HEK293 (cell line): Measurements from ENCODE around the gene PAEP.

ENCODE experiments used
- CTCF ChIA-PET: fragments of 350-600 bp; formaldehyde crosslinking; extraction: SDS; loops from one replicate; lab custom pipeline; 2021; ENCODE audit warnings: antibody characterized with exemption; lab: Yijun Ruan, JAX
- POLR2A ChIA-PET: fragments of 300-600 bp; formaldehyde crosslinking; extraction: SDS; loops from one replicate; lab custom pipeline; 2020; ENCODE audit warnings: antibody characterized with exemption, inconsistent platforms; lab: Yijun Ruan, JAX
- H3K27ac ChIP-seq: fragments of 200-500 bp; sonication (Bioruptor generic); 2 replicates; pipeline ENCODE4 v1.5.1; 2014; ENCODE audit warnings: low read depth, low read length, control low read depth, inconsistent platforms; ENCODE audit errors: extremely low read depth
- H3K36me3 ChIP-seq, 2 experiments: fragments of 200-500 bp in 1 of 2; sonication (Bioruptor generic) in 1 of 2; 1 replicate in 1 of 2; 2 replicates in 1 of 2; pipeline ENCODE4 v1.5.1; 2014 to 2017; ENCODE audit warnings: inconsistent platforms in 2 of 2, low read length in 2 of 2; ENCODE audit not compliant: control insufficient read depth in 2 of 2, insufficient read depth in 1 of 2
- H3K4me1 ChIP-seq: fragments of 200-500 bp; sonication (Bioruptor generic); 2 replicates; pipeline ENCODE4 v1.5.1; 2014; ENCODE audit warnings: mild to moderate bottlenecking, low read length, inconsistent platforms; ENCODE audit not compliant: control insufficient read depth, insufficient read depth
- H3K4me3 ChIP-seq: 2 replicates; pipeline ENCODE4 v1.5.1; 2011; ENCODE audit warnings: low read depth, mild to moderate bottlenecking, control low read depth, low read length, moderate library complexity
- H3K9me3 ChIP-seq: fragments of 200-500 bp; sonication (Bioruptor generic); 2 replicates; pipeline ENCODE4 v1.5.1; 2014; ENCODE audit warnings: low read depth, low read length, inconsistent platforms; ENCODE audit not compliant: control insufficient read depth, insufficient read depth
- AEBP2 ChIP-seq: fragments of 450-650 bp; formaldehyde crosslinking; IDR thresholded peaks from 2 replicates; pipeline ENCODE4 v1.5.1; 2016; ENCODE audit warnings: missing biosample characterization, missing genetic modification characterization, borderline replicate concordance
- HOXD13 ChIP-seq: sonication (generic); formaldehyde crosslinking; IDR thresholded peaks from 2 replicates; pipeline ENCODE4 v1.8.0; 2022; ENCODE audit warnings: missing genetic modification reagents, borderline replicate concordance
- RBAK ChIP-seq: fragments of 450-650 bp; formaldehyde crosslinking; IDR thresholded peaks from 2 replicates; pipeline ENCODE4 v1.5.1; 2016; ENCODE audit warnings: missing biosample characterization, missing genetic modification characterization
- REPIN1 ChIP-seq: fragments of 450-650 bp; formaldehyde crosslinking; IDR thresholded peaks from 2 replicates; pipeline ENCODE4 v1.5.1; 2017; ENCODE audit warnings: missing biosample characterization, missing genetic modification characterization, low read depth
- SALL2 ChIP-seq: fragments of 450-650 bp; formaldehyde crosslinking; IDR thresholded peaks from 2 replicates; pipeline ENCODE4 v1.5.0; 2017; ENCODE audit warnings: missing biosample characterization, mild to moderate bottlenecking, missing genetic modification characterization, borderline replicate concordance
- YY2 ChIP-seq: fragments of 450-650 bp; formaldehyde crosslinking; IDR thresholded peaks from 2 replicates; pipeline ENCODE4 v1.5.1; 2016; ENCODE audit warnings: missing biosample characterization, missing genetic modification characterization
- ZNF114 ChIP-seq: fragments of 450-650 bp; formaldehyde crosslinking; IDR thresholded peaks from 2 replicates; pipeline ENCODE4 v1.5.0; 2017; ENCODE audit warnings: missing biosample characterization, missing genetic modification characterization
- ZNF138 ChIP-seq: fragments of 450-650 bp; formaldehyde crosslinking; IDR thresholded peaks from 2 replicates; pipeline ENCODE4 v1.5.1; 2016; ENCODE audit warnings: missing biosample characterization, missing genetic modification characterization, borderline replicate concordance
- ZNF184 ChIP-seq: fragments of 450-650 bp; IDR thresholded peaks from 2 replicates; pipeline ENCODE4 v1.5.1; 2018; ENCODE audit warnings: missing biosample characterization, mild to moderate bottlenecking, missing genetic modification characterization
- ZNF311 ChIP-seq: fragments of 450-650 bp; formaldehyde crosslinking; IDR thresholded peaks from 2 replicates; pipeline ENCODE4 v1.5.1; 2017; ENCODE audit warnings: missing biosample characterization, missing genetic modification characterization, borderline replicate concordance
- ZNF416 ChIP-seq: fragments of 450-650 bp; formaldehyde crosslinking; IDR thresholded peaks from 2 replicates; pipeline ENCODE4 v1.5.1; 2016; ENCODE audit warnings: missing biosample characterization, missing genetic modification characterization
- ZNF423 ChIP-seq: fragments of 450-650 bp; formaldehyde crosslinking; IDR thresholded peaks from 2 replicates; pipeline ENCODE4 v1.5.1; 2016; ENCODE audit warnings: missing biosample characterization, missing genetic modification characterization
- ZNF48 ChIP-seq: fragments of 450-650 bp; formaldehyde crosslinking; IDR thresholded peaks from 2 replicates; pipeline ENCODE4 v1.5.1; 2016; ENCODE audit warnings: missing biosample characterization, missing genetic modification characterization
- ZNF704 ChIP-seq: fragments of 450-650 bp; formaldehyde crosslinking; IDR thresholded peaks from 2 replicates; pipeline ENCODE4 v1.5.1; 2016; ENCODE audit warnings: missing biosample characterization, missing genetic modification characterization
- ZNF785 ChIP-seq: fragments of 450-650 bp; formaldehyde crosslinking; IDR thresholded peaks from 2 replicates; pipeline ENCODE4 v1.5.1; 2016; ENCODE audit warnings: missing biosample characterization, missing genetic modification characterization
- TF ChIP-seq, protein P1 (sequence below): fragments of 450-650 bp; formaldehyde crosslinking; IDR thresholded peaks from 2 replicates; pipeline ENCODE4 v1.5.1; 2017; ENCODE audit warnings: missing biosample characterization, missing genetic modification characterization
- TF ChIP-seq, protein P2 (sequence below): fragments of 450-650 bp; formaldehyde crosslinking; IDR thresholded peaks from 2 replicates; pipeline ENCODE4 v1.5.1; 2016; ENCODE audit warnings: missing biosample characterization, missing genetic modification characterization, low read depth
- TF ChIP-seq, protein P3 (sequence below): fragments of 450-650 bp; formaldehyde crosslinking; IDR thresholded peaks from 2 replicates; pipeline ENCODE4 v1.5.1; 2016; ENCODE audit warnings: missing biosample characterization, missing genetic modification characterization

The PAEP gene

DNA sequence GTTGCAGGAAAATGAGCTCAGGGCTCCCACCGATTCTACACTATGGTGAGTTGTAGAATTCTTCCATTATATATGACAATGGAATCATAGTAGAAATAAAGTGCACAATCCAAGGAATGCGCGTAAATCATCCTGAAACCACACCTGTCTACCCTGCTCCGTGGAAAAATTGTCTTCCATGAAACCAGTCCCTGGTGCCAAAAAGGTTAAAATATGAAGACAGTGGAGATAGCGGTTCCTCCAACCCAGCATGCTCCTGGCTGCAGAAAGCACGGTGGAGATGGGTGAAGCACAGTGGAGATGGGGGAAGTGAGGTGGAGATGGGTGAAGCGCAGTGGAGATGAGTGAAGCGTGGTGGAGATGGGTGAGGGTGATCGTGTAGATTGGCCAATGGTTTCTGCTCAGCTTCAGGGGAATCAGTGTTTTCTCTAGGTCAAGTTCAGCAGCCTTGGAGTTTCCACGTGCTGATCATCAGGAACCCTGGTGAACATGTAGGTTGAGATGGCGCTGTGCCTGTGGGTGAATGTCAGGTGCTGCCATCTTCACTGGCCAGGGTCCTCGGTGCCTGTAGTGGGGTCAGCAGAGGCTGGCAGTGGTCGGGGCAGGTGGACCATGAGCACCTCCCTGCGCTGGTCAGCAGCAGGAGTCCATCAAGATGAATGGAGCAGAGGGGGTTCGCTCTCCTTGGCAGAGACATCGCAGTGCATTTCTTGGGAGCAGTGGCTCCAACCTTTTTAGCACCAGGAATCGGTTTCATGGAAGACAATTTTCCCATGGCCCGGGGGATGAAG, 20.3 kb downstream of the PAEP start:
- H3K27ac ChIP-seq = no peak overlapping the region
- H3K36me3 ChIP-seq = no peaks in the 10 kb centered on the region
- TF ChIP-seq HOXD13 (CRISPR knock-in tag) (no peak), ZNF48 (tag by site-specific recombination) (no peak), ZNF114 (tag by site-specific recombination) (no peak), RBAK (tag by site-specific recombination) (no peak), ZNF311 (tag by site-specific recombination) (no peak), ZNF423 (tag by site-specific recombination) (no peak), ZNF184 (tag by site-specific recombination) (no peak), AEBP2 (tag by site-specific recombination) (no peak), SALL2 (tag by site-specific recombination) (no peak), ZNF416 (no peak), ZNF138 (no peak)
- TF ChIP-seq, protein P1, sequence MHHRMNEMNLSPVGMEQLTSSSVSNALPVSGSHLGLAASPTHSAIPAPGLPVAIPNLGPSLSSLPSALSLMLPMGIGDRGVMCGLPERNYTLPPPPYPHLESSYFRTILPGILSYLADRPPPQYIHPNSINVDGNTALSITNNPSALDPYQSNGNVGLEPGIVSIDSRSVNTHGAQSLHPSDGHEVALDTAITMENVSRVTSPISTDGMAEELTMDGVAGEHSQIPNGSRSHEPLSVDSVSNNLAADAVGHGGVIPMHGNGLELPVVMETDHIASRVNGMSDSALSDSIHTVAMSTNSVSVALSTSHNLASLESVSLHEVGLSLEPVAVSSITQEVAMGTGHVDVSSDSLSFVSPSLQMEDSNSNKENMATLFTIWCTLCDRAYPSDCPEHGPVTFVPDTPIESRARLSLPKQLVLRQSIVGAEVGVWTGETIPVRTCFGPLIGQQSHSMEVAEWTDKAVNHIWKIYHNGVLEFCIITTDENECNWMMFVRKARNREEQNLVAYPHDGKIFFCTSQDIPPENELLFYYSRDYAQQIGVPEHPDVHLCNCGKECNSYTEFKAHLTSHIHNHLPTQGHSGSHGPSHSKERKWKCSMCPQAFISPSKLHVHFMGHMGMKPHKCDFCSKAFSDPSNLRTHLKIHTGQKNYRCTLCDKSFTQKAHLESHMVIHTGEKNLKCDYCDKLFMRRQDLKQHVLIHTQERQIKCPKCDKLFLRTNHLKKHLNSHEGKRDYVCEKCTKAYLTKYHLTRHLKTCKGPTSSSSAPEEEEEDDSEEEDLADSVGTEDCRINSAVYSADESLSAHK (tag by site-specific recombination) = no peak
- TF ChIP-seq, protein P2, sequence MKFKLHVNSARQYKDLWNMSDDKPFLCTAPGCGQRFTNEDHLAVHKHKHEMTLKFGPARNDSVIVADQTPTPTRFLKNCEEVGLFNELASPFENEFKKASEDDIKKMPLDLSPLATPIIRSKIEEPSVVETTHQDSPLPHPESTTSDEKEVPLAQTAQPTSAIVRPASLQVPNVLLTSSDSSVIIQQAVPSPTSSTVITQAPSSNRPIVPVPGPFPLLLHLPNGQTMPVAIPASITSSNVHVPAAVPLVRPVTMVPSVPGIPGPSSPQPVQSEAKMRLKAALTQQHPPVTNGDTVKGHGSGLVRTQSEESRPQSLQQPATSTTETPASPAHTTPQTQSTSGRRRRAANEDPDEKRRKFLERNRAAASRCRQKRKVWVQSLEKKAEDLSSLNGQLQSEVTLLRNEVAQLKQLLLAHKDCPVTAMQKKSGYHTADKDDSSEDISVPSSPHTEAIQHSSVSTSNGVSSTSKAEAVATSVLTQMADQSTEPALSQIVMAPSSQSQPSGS (tag by site-specific recombination) = no peak
- TF ChIP-seq, protein P3, sequence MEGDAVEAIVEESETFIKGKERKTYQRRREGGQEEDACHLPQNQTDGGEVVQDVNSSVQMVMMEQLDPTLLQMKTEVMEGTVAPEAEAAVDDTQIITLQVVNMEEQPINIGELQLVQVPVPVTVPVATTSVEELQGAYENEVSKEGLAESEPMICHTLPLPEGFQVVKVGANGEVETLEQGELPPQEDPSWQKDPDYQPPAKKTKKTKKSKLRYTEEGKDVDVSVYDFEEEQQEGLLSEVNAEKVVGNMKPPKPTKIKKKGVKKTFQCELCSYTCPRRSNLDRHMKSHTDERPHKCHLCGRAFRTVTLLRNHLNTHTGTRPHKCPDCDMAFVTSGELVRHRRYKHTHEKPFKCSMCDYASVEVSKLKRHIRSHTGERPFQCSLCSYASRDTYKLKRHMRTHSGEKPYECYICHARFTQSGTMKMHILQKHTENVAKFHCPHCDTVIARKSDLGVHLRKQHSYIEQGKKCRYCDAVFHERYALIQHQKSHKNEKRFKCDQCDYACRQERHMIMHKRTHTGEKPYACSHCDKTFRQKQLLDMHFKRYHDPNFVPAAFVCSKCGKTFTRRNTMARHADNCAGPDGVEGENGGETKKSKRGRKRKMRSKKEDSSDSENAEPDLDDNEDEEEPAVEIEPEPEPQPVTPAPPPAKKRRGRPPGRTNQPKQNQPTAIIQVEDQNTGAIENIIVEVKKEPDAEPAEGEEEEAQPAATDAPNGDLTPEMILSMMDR = no peak
- CTCF ChIA-PET = interaction anchor here (1.2 kb wide), 1 partner anchor 22 kb away, joined by 4 read pairs; no protein-coding TSS in a partner anchor
- no peaks in the 10 kb centered on the region for H3K4me1 ChIP-seq
- H3K4me3 ChIP-seq = no peak overlapping the region
- H3K9me3 ChIP-seq = no peaks in the 10 kb centered on the region
- POLR2A ChIA-PET = no interaction called here

- POLR2A ChIA-PET = no interaction called here
- Histone ChIP-seq H3K4me1 (no peaks in the 10 kb centered on the region), H3K27ac (no peak overlapping the region), H3K4me3 (no peak overlapping the region), H3K36me3 (no peaks in the 10 kb centered on the region), H3K9me3 (no peaks in the 10 kb centered on the region)
- TF ChIP-seq YY2 (no peak), REPIN1 (tag by site-specific recombination) (no peak), ZNF785 (tag by site-specific recombination) (no peak), ZNF704 (no peak)
- CTCF ChIA-PET = interaction anchor here (1.2 kb wide), 1 partner anchor 21 kb away, joined by 4 read pairs; no protein-coding TSS in a partner anchor
These were observed 21.0 kb downstream of the PAEP start for GRCh38 chr9:135582541-135582940.
